HUES64 (cell line): Measurements from ENCODE around the gene EEIG2.

Experiments
- H3K27ac ChIP-seq: 2 replicates; pipeline ENCODE4 v1.7.0; 2013; ENCODE audit warnings: low read depth, low read length, inconsistent platforms
- H3K27me3 ChIP-seq: 2 replicates; pipeline ENCODE4 v1.6.1; 2013; ENCODE audit warnings: mild to moderate bottlenecking, low read length; ENCODE audit not compliant: insufficient read depth
- H3K36me3 ChIP-seq: 2 replicates; pipeline ENCODE4 v1.6.1; 2013; ENCODE audit warnings: mild to moderate bottlenecking, low read length; ENCODE audit not compliant: insufficient read depth
- H3K4me1 ChIP-seq: 2 replicates; pipeline ENCODE4 v1.6.1; 2013; ENCODE audit warnings: mild to moderate bottlenecking, low read length, moderate library complexity; ENCODE audit not compliant: insufficient read depth
- H3K4me3 ChIP-seq: 2 replicates; pipeline ENCODE4 v1.5.1; 2013; ENCODE audit warnings: mild to moderate bottlenecking, low read length, moderate library complexity
- H3K9ac ChIP-seq: 2 replicates; pipeline ENCODE4 v1.6.1; 2013; ENCODE audit warnings: mild to moderate bottlenecking, low read depth, low read length
- H3K9me3 ChIP-seq: 2 replicates; pipeline ENCODE4 v1.6.1; 2013; ENCODE audit warnings: low read depth, low read length; ENCODE audit not compliant: insufficient read depth
- WGBS: fragments of 150-250, 120-280 bp; methylation state at CpG from one replicate; pipeline ENCODE4 v1.1.7; 2013; ENCODE audit warnings: missing lambda C conversion rate; 5-methylcytosine and 5-hydroxymethylcytosine counted together

The EEIG2 gene

GRCh38 chr1:108584428-108584856 is 24.5 kb downstream of the EEIG2 start:
- Histone ChIP-seq H3K9me3 (peaks cover 14% of the 10 kb centered on the region), H3K36me3 (no peaks in the 10 kb centered on the region), H3K27ac (no peak overlapping the region), H3K9ac (no peak overlapping the region), H3K27me3 (no peaks in the 10 kb centered on the region), H3K4me1 (peaks cover 12% of the 10 kb centered on the region; the same call in 1 of the 2 replicates), H3K4me3 (no peak overlapping the region)
- 94% methylated on average over 3 of the region's 5 CpGs for WGBS

DNA sequence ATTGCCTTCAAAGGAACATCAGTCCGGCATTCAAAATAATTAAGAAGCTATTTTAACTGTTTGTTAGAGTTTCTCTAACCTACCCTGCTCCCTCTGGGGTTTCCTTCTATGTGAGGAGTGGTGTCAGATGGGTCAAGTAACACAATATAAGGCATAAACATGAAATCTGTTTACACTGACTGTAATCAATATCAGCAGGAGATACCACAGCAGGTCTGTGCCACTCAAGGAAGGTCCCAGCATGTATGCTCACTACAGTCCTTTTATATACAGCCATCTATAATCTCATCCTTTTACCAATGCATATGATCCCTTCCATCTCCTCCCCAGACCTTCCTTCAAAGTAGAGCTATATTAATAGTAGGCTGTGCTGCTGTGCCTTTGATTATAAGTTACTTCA is 25.4 kb downstream of the EEIG2 start:
- WGBS: 100% methylated on average over 1 of the region's 1 CpG
- peaks cover 12% of the 10 kb centered on the region; the same call in 1 of the 2 replicates for H3K4me1 ChIP-seq
- no peaks in the 10 kb centered on the region for H3K36me3 ChIP-seq
- peaks cover 6% of the 10 kb centered on the region; the same call in 1 of the 2 replicates for H3K9me3 ChIP-seq
- H3K27ac ChIP-seq: no peak overlapping the region
- no peaks in the 10 kb centered on the region for H3K27me3 ChIP-seq
- no peak overlapping the region for H3K9ac ChIP-seq
- no peak overlapping the region for H3K4me3 ChIP-seq

DNA sequence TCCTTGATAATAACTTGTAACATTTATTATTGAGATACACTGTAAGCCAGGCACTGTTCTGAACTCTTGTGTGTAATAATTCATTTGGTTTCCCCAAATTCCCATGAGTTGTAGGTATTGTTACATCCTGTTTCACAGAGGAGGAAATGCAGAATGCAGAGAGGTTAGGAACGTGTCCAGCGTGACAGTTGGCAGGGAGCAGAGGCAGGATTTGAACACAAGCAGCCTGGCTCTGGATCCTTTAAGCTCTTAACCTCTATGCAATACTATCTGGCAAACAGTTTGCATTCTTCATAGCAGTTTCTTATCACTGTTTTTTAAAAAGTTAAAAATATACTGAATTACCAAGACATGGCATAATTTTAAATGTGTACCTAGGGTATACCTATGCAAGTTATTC is 30.5 kb downstream of the EEIG2 start:
- H3K9ac ChIP-seq: no peak overlapping the region

GRCh38 chr1:108590957-108591356 is 31.1 kb downstream of the EEIG2 start:
- 97% methylated on average over 2 of the region's 3 CpGs for WGBS
- Histone ChIP-seq H3K4me1 (peaks cover 18% of the 10 kb centered on the region; the same call in 1 of the 2 replicates), H3K9me3 (no peaks in the 10 kb centered on the region), H3K36me3 (no peaks in the 10 kb centered on the region), H3K9ac (no peak overlapping the region), H3K27me3 (no peaks in the 10 kb centered on the region), H3K27ac (no peak overlapping the region), H3K4me3 (no peak overlapping the region)

More for the DNA sequence above, 30.5 kb downstream of the EEIG2 start:
- no peaks in the 10 kb centered on the region for H3K9me3 ChIP-seq
- no peak overlapping the region for H3K27ac ChIP-seq
- H3K4me3 ChIP-seq: no peak overlapping the region
- peaks cover 18% of the 10 kb centered on the region; the same call in 1 of the 2 replicates for H3K4me1 ChIP-seq
- 92% methylated on average over 2 of the region's 2 CpGs for WGBS
- no peaks in the 10 kb centered on the region for H3K27me3 ChIP-seq
- no peaks in the 10 kb centered on the region for H3K36me3 ChIP-seq

DNA sequence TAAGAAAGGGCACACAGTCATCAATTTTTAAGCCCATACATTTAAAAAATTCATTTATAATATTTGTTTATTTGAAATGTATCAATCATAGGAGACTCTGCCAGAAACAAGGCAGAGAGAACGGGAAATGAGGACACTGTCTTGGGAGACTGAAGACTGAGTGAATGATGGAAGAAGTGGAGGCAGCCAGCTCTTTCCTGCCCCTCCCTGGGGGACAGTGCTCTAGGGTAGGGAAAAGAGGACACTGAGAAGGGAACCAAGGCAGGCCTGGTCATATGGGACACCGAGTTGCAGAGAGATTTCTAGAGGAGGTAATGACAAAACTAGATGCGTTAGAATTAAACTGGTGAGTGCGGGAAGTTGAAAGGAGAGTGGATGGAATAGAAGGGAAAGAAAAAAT is 31.6 kb downstream of the EEIG2 start:
- WGBS: 85% methylated on average over 4 of the region's 4 CpGs
- Histone ChIP-seq H3K4me3 (no peak overlapping the region), H3K27ac (no peak overlapping the region), H3K9me3 (no peaks in the 10 kb centered on the region), H3K36me3 (no peaks in the 10 kb centered on the region), H3K27me3 (no peaks in the 10 kb centered on the region), H3K4me1 (peaks cover 18% of the 10 kb centered on the region; the same call in 1 of the 2 replicates), H3K9ac (no peak overlapping the region)

DNA sequence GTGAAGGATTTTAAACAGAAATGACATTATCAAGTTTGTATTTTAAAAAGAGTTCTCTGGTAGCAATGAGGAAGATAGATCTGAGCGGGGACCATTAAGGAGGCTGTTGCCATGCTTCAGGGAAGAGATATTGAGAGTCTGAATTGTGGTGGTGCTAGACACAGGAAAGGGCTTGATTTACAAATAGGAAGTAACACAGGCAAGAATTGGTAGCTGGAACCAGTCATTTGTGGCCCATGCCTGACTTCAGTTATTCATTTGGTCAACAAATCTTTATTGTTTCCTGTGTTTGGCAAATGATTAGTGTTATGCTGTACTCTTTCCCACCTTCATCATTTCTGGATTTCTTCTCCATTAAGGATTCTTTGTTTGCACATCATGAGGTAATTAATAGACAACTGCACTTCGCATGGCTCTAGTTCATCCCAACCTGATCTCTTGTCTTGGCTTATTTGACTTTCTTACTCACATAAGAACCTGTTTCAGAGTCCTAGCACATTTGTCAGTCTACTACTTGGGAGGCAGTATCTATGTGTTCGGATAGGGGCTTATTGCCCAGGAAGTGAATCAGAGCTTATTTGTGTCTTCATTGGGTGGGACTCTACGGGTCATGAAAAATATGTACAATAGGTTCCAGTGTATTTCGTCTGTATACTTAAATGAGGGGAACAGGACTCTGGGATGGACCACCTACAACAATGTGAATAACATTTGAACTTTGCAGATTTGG is 32.3 kb downstream of the EEIG2 start:
- H3K4me3 ChIP-seq: no peak overlapping the region
- no peak overlapping the region for H3K27ac ChIP-seq
- WGBS: 95% methylated on average over 5 of the region's 5 CpGs
- H3K9me3 ChIP-seq: no peaks in the 10 kb centered on the region
- H3K27me3 ChIP-seq: no peaks in the 10 kb centered on the region
- H3K36me3 ChIP-seq: no peaks in the 10 kb centered on the region
- H3K4me1 ChIP-seq: peaks cover 18% of the 10 kb centered on the region; the same call in 1 of the 2 replicates
- H3K9ac ChIP-seq: no peak overlapping the region

DNA sequence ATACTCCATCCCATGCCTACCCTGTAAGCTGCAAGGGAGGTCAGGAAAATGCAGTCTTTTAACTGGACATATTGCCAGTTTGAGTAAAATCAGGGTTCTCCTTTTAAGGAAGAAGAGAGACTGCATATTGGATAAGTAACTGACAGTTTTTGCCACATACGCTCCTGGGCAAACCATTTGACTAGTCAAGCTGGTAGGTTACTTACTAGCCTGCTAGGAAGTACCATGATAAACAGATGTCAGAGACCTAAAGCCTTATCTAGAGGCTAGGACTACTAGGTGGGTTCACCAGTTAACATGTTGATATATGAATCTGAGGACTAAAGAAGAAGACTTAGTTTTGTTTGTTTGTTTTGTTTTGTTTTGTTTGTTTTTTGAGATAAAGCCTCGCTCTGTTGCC is 33.5 kb downstream of the EEIG2 start:
- Histone ChIP-seq H3K27ac (no peak overlapping the region), H3K36me3 (no peaks in the 10 kb centered on the region), H3K4me3 (no peak overlapping the region), H3K9ac (no peak overlapping the region), H3K9me3 (no peaks in the 10 kb centered on the region), H3K4me1 (peaks cover 12% of the 10 kb centered on the region; the same call in 1 of the 2 replicates), H3K27me3 (no peaks in the 10 kb centered on the region)
- WGBS: 91% methylated on average over 2 of the region's 2 CpGs

DNA sequence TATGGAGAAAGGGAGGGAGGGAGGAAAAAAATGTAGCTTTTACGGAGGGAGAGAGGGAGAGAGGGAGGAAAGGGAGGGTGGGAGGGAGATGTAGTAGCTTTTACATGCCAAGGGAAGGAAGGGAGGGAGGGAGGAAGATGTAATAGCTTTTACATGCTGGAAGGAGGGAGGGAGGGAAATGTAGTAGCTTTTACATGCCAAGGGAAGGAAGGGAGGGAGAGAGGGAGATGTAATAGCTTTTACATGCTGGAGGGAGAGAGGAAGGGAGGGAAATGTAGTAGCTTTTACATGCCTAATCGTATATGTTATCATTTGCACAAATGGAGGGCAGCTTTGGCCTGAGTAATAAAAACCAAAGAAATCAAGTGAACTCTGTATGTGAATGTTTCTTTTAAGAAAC is 35.6 kb downstream of the EEIG2 start:
- WGBS: 59% methylated on average over 2 of the region's 2 CpGs
- no peak overlapping the region for H3K4me3 ChIP-seq
- no peak overlapping the region for H3K27ac ChIP-seq
- peaks cover 6% of the 10 kb centered on the region; the same call in 1 of the 2 replicates for H3K4me1 ChIP-seq
- H3K9me3 ChIP-seq: no peaks in the 10 kb centered on the region
- H3K27me3 ChIP-seq: no peaks in the 10 kb centered on the region
- no peaks in the 10 kb centered on the region for H3K36me3 ChIP-seq
- H3K9ac ChIP-seq: no peak overlapping the region

DNA sequence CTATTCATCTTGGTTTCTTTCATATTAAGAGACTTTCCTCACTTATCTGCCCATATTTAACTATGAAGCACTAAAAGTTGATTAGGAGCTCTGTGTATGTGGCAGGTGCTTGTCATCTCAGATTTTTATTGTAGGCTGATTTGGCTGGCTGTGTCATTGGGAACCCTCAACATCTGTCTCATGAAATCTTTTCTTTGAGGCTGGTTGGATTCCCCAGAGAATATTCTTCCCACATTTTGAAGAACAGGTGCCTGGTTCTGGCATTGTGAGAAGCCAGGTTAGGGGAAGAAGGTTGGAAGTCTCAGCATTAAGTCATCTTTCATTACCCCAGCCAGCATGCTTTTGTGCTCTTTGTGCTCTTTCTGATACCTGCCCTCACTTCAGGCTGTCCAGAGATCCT is 37.1 kb downstream of the EEIG2 start:
- Histone ChIP-seq H3K27me3 (no peaks in the 10 kb centered on the region), H3K9ac (no peak overlapping the region)

DNA sequence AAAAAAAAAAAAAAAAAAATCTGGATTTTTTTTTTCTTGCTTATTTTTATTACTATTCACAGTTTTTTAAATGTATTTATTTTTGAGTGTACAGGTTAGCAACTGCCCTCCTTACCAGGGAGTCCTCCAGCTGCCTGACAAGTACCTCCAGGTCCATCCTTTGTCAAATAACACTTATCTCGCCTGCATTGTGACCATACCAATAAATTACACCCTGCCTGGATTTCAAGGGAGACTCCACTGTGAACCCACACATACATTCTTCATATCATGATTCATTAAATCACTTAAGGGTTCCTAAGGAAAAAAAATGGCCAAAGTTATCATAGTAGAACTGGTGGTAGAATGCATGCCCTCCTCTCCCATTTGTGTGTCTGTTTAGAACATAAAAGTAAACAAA is 38.4 kb downstream of the EEIG2 start:
- 96% methylated on average over 1 of the region's 1 CpG for WGBS
- Histone ChIP-seq H3K27ac (no peak overlapping the region), H3K9ac (no peak overlapping the region), H3K9me3 (no peaks in the 10 kb centered on the region), H3K27me3 (no peaks in the 10 kb centered on the region), H3K4me3 (no peak overlapping the region), H3K4me1 (no peaks in the 10 kb centered on the region), H3K36me3 (peaks cover 9% of the 10 kb centered on the region)

More for the DNA sequence above, 37.1 kb downstream of the EEIG2 start:
- Histone ChIP-seq H3K4me1 (no peaks in the 10 kb centered on the region), H3K27ac (no peak overlapping the region), H3K9me3 (no peaks in the 10 kb centered on the region), H3K4me3 (no peak overlapping the region), H3K36me3 (peaks cover 5% of the 10 kb centered on the region; the same call in 1 of the 2 replicates)

- H3K36me3 ChIP-seq: peaks cover 9% of the 10 kb centered on the region
- no peak overlapping the region for H3K9ac ChIP-seq
- no peaks in the 10 kb centered on the region for H3K27me3 ChIP-seq
- no peak overlapping the region for H3K4me3 ChIP-seq
- no peaks in the 10 kb centered on the region for H3K9me3 ChIP-seq
- H3K27ac ChIP-seq: no peak overlapping the region
- WGBS: 94% methylated on average over 3 of the region's 4 CpGs
- H3K4me1 ChIP-seq: no peaks in the 10 kb centered on the region
Observed at GRCh38 chr1:108600504-108600903, 40.6 kb downstream of the EEIG2 start.
